Left lung (tissue), 10 donors: Measurements from ENCODE around the gene STK24. TPM values are rescaled to one million over a fixed set of nuclear protein-coding genes. Genes with fewer than 3 reads are reported as not detected.

Experiments used
- ATAC-seq: fragments of 200-7000 bp; cut with Tn5 transposase; one replicate; pipeline ENCODE4 v1.9.1; 2020; ENCODE audit warnings: moderate library complexity
- DNase-seq, 4 donors: peaks; one replicate each; pipeline ENCODE4 v3.0.0-alpha.2; 2013 to 2020
- H3K27ac ChIP-seq, 2 donors: fragments of 200-600 bp; sonication (generic) in 1 of 2; one replicate each; pipeline versions ENCODE4 v1.5.0 to v1.8.0; 2020 to 2021
- H3K27me3 ChIP-seq, 2 donors: fragments of 200-600 bp; sonication (generic) in 1 of 2; one replicate each; pipeline versions ENCODE4 v1.5.0 to v1.8.0; 2020 to 2021
- H3K36me3 ChIP-seq, 2 donors: fragments of 200-600 bp; sonication (generic) in 1 of 2; one replicate each; pipeline versions ENCODE4 v1.5.0 to v1.8.0; 2020 to 2021
- H3K4me1 ChIP-seq, 2 donors: fragments of 200-600 bp; one replicate each; pipeline ENCODE4 v1.8.0; 2021
- H3K4me3 ChIP-seq, 2 donors: fragments of 200-600 bp; sonication (generic) in 1 of 2; one replicate each; pipeline versions ENCODE4 v1.5.0 to v1.8.0; 2020 to 2021; ENCODE audit warnings: mild to moderate bottlenecking in 1 of 2
- H3K9me3 ChIP-seq, 2 donors: fragments of 200-600 bp; sonication (generic) in 1 of 2; one replicate each; pipeline versions ENCODE4 v1.5.0 to v1.8.0; 2020 to 2021
- CTCF ChIP-seq, 2 donors: fragments of 200-600 bp; sonication (generic) in 1 of 2; IDR thresholded peaks; one replicate each; pipeline versions ENCODE4 v1.5.0 to v1.8.0; 2021; ENCODE audit warnings: antibody characterized with exemption in 2 of 2
- intact Hi-C, 2 donors: fragments of 100-400 bp; cut with DNase I; formaldehyde crosslinking; loops; one replicate each; pipeline versions ENCODE4 v1.11.2 to v1.14.2; 2022
- polyA plus RNA-seq, 6 donors: library from polyadenylated mRNA; unstranded; fragments of 120-200 nt; gene quantifications; one replicate each; pipeline ENCODE4 v1.2.1, GENCODE V29; 2013; ENCODE audit not compliant: insufficient read length in 6 of 6
- total RNA-seq, 2 donors: library from RNA; stranded (reverse); fragmentation: NEBNext Ultra II Directional; extraction: Animal tissue kit (Norgen Biotek cat#: 25700); gene quantifications; one replicate each; pipeline ENCODE4 v1.2.1, GENCODE V29; 2021
- donor health status: DM: no; HTN: yes; CAD: no.
- donor health status: DM: no; HTN: no; CAD: no.

Gene STK24
- total and polyA plus RNA-seq, 8 donors, result 65.6 to 84.0 (median 75.0) TPM

DNA sequence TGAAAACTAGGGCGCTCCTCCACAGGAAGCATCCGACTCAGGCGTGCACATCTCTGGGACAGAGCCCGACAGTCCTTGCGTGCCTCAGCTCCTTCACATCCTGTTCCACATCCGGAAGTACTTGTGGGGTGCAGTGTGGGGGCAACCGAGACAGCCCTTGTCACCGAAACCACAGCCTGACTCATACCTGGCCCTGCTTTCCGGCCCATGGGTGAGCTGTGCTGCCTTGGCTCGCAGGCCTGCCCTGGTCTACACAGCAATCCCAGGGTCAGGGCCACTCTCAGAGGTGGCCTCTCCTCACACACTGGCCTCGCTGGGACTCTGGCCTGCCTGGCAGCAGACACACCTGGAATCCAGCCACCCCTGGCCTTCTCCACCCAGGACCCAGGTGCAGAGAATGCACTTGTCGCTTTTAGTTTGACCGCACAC lies 100.4 kb downstream of the STK24 start:
- Histone ChIP-seq H3K4me1 (peaks cover 6 to 78% of the 10 kb centered on the region in 2 donors), H3K36me3 (peaks cover 0 to 37% of the 10 kb centered on the region in 2 donors), H3K9me3 (no peaks in the 10 kb centered on the region), H3K4me3 (no peak overlapping the region), H3K27me3 (no peaks in the 10 kb centered on the region), H3K27ac (peak overlapping the region in 1 of 2 donors; percentile 74)
- DNase-seq (peak in 2 of 4 donors; percentile 77 to 88), ATAC-seq (peak; percentile 62)
- no peak for TF ChIP-seq CTCF (IDR thresholded peaks at IDR 0.05)
- intact Hi-C loops, result loop anchor here in 1 of 2 donors (10.0 kb wide), 1 partner anchor 98 kb away; the partner anchor contains the start of gene STK24

DNA sequence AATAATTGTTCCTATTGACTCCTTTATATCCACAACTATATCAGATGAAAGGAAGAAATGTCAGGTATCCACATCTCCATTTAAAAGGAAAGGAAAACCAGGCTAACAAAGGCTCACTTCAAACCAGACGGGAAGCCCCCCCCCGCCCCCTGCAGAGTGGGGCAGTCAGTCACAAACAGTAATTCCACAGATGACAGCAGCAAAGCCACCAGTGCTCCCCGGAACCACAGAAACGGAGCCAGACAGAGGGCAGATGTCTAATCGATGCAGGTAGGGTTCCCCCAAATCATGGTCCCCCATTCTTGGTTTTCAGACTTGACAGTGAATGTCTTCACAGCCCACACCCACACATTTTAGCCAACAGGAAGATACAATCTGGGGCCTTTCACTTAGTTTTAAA lies 100.8 kb downstream of the STK24 start:
- intact Hi-C loops, result loop anchor here in 1 of 2 donors (10.0 kb wide), 1 partner anchor 99 kb away; the partner anchor contains the start of gene STK24
- DNase-seq (no peak), ATAC-seq (no peak)
- no peak for TF ChIP-seq CTCF (IDR thresholded peaks at IDR 0.05)
- Histone ChIP-seq H3K9me3 (no peaks in the 10 kb centered on the region), H3K36me3 (peaks cover 0 to 38% of the 10 kb centered on the region in 2 donors), H3K4me3 (no peak overlapping the region), H3K27me3 (no peaks in the 10 kb centered on the region), H3K27ac (peak overlapping the region in 1 of 2 donors; percentile 74), H3K4me1 (peaks cover 6 to 74% of the 10 kb centered on the region in 2 donors)

DNA sequence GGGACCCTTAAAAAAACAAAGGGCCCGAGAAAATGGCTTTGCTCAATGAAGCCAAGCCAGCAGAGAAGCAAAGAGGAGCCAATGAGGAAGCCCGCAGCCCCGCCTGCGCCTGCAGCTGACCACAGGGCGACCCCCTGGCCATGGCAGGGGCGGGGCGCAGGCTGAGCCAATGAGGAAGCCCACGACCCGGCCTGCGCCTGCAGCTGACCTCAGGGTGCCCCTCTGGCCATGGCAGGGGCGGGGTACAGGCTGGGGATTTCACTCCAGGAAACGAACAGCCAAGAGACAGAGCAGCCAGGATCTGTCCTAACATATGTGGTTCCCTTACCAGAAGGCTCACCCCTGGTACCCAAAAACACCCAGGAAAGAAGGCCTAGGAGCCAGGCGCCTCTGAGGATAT lies 101.4 kb downstream of the STK24 start:
- peaks cover 0 to 38% of the 10 kb centered on the region in 2 donors for H3K36me3 ChIP-seq
- peaks cover 6 to 68% of the 10 kb centered on the region in 2 donors for H3K4me1 ChIP-seq
- no peaks in the 10 kb centered on the region for H3K27me3 ChIP-seq
- peak overlapping the region in 1 of 2 donors; percentile 74 for H3K27ac ChIP-seq
- H3K4me3 ChIP-seq, result no peak overlapping the region
- ATAC-seq (peak; percentile 34), DNase-seq (peak in 1 of 4 donors; percentile 86)
- intact Hi-C loops, result loop anchor here in 1 of 2 donors (10.0 kb wide), 1 partner anchor 99 kb away; the partner anchor contains the start of gene STK24
- no peak for TF ChIP-seq CTCF (IDR thresholded peaks at IDR 0.05)
- H3K9me3 ChIP-seq, result no peaks in the 10 kb centered on the region

- no peak overlapping the region for H3K4me3 ChIP-seq
- no peak for TF ChIP-seq CTCF (IDR thresholded peaks at IDR 0.05)
- intact Hi-C loops, result loop anchor here in 1 of 2 donors (10.0 kb wide), 1 partner anchor 100 kb away; the partner anchor contains the start of gene STK24
- no peaks in the 10 kb centered on the region for H3K27me3 ChIP-seq
- ATAC-seq, result no peak
- peaks cover 6 to 60% of the 10 kb centered on the region in 2 donors for H3K4me1 ChIP-seq
- H3K27ac ChIP-seq, result no peak overlapping the region
- peaks cover 0 to 38% of the 10 kb centered on the region in 2 donors for H3K36me3 ChIP-seq
- H3K9me3 ChIP-seq, result no peaks in the 10 kb centered on the region
- peak in 1 of 4 donors; percentile 78 for DNase-seq
Measured at GRCh38 chr13:98474761-98475160, 102.1 kb downstream of the STK24 start.

- intact Hi-C loops, result loop anchor here in 1 of 2 donors (10.0 kb wide), 1 partner anchor 101 kb away; the partner anchor contains the start of gene STK24
- Histone ChIP-seq H3K27ac (no peak overlapping the region), H3K27me3 (no peaks in the 10 kb centered on the region), H3K4me3 (no peak overlapping the region), H3K9me3 (no peaks in the 10 kb centered on the region), H3K36me3 (peaks cover 0 to 42% of the 10 kb centered on the region in 2 donors), H3K4me1 (peaks cover 6 to 55% of the 10 kb centered on the region in 2 donors)
- no peak for TF ChIP-seq CTCF (IDR thresholded peaks at IDR 0.05)
- DNase-seq (no peak), ATAC-seq (no peak)
Measured at GRCh38 chr13:98474292-98474691, 102.6 kb downstream of the STK24 start.
